ENCODE measurements around the gene DUSP5.

The DUSP5 gene

GRCh38 chr10:110558041-110558440, 60.3 kb downstream of the DUSP5 start:
- no peak for DNase-seq (ENCODE audit: extremely low spot score)
- ChIA-PET POLR2A (no interaction called here), CTCF (interaction anchor here (0.6 to 4.3 kb wide), 7 partner anchors 10 to 1758 kb away, joined by 3 to 37 read pairs (median 4); partner anchors contain the start of gene SMNDC1)
- TF ChIP-seq, protein P1, sequence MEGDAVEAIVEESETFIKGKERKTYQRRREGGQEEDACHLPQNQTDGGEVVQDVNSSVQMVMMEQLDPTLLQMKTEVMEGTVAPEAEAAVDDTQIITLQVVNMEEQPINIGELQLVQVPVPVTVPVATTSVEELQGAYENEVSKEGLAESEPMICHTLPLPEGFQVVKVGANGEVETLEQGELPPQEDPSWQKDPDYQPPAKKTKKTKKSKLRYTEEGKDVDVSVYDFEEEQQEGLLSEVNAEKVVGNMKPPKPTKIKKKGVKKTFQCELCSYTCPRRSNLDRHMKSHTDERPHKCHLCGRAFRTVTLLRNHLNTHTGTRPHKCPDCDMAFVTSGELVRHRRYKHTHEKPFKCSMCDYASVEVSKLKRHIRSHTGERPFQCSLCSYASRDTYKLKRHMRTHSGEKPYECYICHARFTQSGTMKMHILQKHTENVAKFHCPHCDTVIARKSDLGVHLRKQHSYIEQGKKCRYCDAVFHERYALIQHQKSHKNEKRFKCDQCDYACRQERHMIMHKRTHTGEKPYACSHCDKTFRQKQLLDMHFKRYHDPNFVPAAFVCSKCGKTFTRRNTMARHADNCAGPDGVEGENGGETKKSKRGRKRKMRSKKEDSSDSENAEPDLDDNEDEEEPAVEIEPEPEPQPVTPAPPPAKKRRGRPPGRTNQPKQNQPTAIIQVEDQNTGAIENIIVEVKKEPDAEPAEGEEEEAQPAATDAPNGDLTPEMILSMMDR (IDR thresholded peaks at IDR 0.05; ENCODE audit: control extremely low read depth, extremely low read depth, low read depth, missing control alignments) = no peak

DNA sequence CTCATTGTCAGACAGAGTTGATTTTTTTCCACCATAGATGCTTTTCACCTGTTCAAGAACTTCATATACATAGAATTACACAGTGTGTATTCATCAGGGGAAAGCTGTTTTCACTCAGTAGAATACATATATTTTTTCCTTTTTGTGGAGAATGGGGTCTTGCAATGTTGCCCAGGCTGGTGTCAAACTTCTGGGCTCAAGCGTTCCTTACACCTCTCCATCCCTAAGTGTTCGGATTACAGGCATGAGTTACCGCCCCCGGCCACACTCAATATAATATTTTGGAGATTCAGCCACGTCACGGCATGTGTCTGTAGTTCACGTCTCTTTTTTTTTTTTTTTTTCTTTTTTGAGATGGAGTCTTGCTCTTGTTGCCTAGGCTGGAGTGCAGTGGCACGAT, 62.3 kb downstream of the DUSP5 start:
- POLR2A ChIA-PET = no interaction called here
- CTCF ChIA-PET = interaction anchor here (1.3 to 4.3 kb wide), 4 partner anchors 12 to 253 kb away, joined by 3 to 37 read pairs (median 10); partner anchors contain the start of gene SMNDC1
- TF ChIP-seq, protein P1 (IDR thresholded peaks at IDR 0.05; ENCODE audit: control extremely low read depth, extremely low read depth, low read depth, missing control alignments) = no peak
- DNase-seq (ENCODE audit: extremely low spot score) = no peak
